Mammary epithelial cell (primary cell): Measurements from ENCODE around the gene APBA2.

Experiments
- EZH2 ChIP-seq: IDR thresholded peaks from 2 replicates; pipeline ENCODE4 v1.6.1; 2012; ENCODE audit warnings: low read length, inconsistent platforms, borderline replicate concordance
- TF ChIP-seq, protein P1 (sequence below), 2 donors: IDR thresholded peaks in 1 of 2; conservative IDR thresholded peaks in 1 of 2; 2 replicates each; pipeline ENCODE4 v1.5.1; 2011 to 2012; ENCODE audit warnings: inconsistent platforms in 2 of 2, low read length in 2 of 2, mild to moderate bottlenecking in 2 of 2, control low read depth in 1 of 2, low read depth in 1 of 2; ENCODE audit not compliant: insufficient read depth in 1 of 2; ENCODE audit errors: extremely low read depth in 1 of 2

DNA sequence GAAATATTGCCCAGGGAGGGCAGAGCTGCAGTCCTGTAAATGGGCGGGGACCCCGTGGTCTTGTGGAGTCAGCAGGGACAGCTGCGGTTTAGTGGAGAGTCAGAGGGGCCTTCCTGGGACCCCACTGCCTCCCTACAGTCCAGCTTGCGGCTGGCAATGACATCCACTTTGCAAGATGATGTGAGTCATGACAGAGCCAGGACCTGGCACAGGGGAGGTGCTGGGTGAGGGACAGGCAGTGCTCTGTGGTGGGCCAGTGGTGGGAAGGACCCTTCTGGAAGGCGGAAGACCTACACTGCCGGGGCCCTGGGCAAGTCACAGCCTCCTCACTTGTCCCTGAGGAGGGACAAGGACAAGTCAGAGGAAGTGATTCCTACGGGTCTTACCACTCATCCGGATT, 17.8 kb downstream of the APBA2 start:
- TF ChIP-seq, protein P1, sequence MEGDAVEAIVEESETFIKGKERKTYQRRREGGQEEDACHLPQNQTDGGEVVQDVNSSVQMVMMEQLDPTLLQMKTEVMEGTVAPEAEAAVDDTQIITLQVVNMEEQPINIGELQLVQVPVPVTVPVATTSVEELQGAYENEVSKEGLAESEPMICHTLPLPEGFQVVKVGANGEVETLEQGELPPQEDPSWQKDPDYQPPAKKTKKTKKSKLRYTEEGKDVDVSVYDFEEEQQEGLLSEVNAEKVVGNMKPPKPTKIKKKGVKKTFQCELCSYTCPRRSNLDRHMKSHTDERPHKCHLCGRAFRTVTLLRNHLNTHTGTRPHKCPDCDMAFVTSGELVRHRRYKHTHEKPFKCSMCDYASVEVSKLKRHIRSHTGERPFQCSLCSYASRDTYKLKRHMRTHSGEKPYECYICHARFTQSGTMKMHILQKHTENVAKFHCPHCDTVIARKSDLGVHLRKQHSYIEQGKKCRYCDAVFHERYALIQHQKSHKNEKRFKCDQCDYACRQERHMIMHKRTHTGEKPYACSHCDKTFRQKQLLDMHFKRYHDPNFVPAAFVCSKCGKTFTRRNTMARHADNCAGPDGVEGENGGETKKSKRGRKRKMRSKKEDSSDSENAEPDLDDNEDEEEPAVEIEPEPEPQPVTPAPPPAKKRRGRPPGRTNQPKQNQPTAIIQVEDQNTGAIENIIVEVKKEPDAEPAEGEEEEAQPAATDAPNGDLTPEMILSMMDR (conservative IDR thresholded peaks at IDR 0.05 in 1 of 2, IDR thresholded peaks at IDR 0.05 in 1 of 2; ENCODE audit: extremely low read depth in 1 of 2, insufficient read depth in 1 of 2, low read depth in 1 of 2, low read length in 2 of 2): no peak
- no peak for TF ChIP-seq EZH2
